Measurements from ENCODE around the gene CYFIP1. TPM values are rescaled to one million over a fixed set of nuclear protein-coding genes. Genes with fewer than 3 reads are reported as not detected.

The CYFIP1 gene
- total RNA-seq, 1 experiment from 2014 or later = 79.2 TPM

DNA sequence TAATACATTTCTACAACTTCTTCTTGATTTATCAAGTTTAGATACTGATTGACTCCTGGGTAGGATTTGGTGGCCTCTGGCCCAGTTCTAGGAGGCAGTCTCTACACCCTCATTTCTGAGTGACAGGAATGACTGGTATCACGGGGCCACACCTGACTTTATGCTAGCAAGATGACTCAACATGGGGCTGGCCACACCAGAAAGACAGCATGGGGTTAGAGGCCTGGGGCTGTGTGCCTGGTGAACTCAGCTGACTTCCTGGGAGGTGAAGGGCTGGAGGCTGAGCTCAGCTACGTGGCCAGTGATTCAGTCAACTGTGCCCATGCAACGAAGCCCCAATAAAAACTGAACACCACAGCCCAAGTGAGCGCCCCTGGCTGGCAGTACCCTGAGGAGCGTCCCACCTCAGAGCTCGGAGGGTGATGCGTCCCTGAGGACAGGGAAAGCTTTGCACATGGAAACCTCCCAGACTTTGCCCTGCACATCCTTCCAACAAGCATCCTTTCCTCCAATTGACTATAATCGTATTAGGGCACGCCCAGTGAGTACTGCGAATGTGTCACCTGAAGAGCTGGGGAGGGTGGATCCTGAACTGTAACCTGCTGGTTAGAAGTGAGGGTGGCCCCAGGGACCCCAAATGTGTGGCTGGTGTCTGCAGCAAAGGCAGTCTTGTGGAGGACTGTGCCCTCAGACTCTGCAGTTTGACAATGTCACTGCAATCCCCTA lies 84.5 kb downstream of the CYFIP1 start:
- CTCF ChIA-PET = no interaction called here

DNA sequence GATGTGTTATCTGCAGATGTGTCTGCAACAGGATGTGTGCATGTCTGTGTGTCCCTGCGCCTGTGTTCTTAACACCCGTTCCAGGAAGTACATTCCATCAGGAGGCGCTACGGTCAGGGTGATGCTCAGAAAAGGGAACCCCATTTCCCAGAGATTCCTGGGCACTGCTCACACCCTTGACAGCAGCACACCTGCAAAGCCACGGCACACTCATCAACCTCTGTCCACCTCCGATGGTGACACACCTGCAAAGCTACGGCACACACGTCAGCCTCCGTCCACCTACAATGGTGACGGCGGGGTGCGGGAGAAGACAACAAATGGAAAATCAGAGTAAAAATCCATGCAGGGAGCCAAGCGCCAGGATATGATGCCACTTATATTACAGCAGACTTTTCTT lies 86.3 kb downstream of the CYFIP1 start:
- Mint-ChIP-seq H3K36me3 (peaks cover 17% of the 10 kb centered on the region), H3K4me1 (no peaks in the 10 kb centered on the region), H3K9me3 (no peaks in the 10 kb centered on the region), H3K27me3 (ENCODE audit: low read depth) (no peaks in the 10 kb centered on the region), H3K4me3 (no peak overlapping the region), H3K27ac (no peak overlapping the region)
- ATAC-seq = no peak
- TF ChIP-seq, protein P1, sequence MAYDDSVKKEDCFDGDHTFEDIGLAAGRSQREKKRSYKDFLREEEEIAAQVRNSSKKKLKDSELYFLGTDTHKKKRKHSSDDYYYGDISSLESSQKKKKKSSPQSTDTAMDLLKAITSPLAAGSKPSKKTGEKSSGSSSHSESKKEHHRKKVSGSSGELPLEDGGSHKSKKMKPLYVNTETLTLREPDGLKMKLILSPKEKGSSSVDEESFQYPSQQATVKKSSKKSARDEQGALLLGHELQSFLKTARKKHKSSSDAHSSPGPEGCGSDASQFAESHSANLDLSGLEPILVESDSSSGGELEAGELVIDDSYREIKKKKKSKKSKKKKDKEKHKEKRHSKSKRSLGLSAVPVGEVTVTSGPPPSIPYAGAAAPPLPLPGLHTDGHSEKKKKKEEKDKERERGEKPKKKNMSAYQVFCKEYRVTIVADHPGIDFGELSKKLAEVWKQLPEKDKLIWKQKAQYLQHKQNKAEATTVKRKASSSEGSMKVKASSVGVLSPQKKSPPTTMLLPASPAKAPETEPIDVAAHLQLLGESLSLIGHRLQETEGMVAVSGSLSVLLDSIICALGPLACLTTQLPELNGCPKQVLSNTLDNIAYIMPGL (CRISPR knock-in tag; IDR thresholded peaks at IDR 0.05) = no peak
- TF ChIP-seq ELF4 (CRISPR knock-in tag; IDR thresholded peaks at IDR 0.05; ENCODE audit: low read depth) = no peak
- ChIA-PET POLR2A (no interaction called here), CTCF (no interaction called here)
- DNase-seq (ENCODE audit: low spot score) = no peak

More for the DNA sequence above, 84.5 kb downstream of the CYFIP1 start:
- H3K4me1 Mint-ChIP-seq = no peaks in the 10 kb centered on the region
- POLR2A ChIA-PET = no interaction called here
- no peak for TF ChIP-seq ETV6 (CRISPR knock-in tag; IDR thresholded peaks at IDR 0.05)
- no peak for TF ChIP-seq TEAD4 (CRISPR knock-in tag; IDR thresholded peaks at IDR 0.05)
- TF ChIP-seq USF1 (CRISPR knock-in tag; IDR thresholded peaks at IDR 0.05) = no peak
- no peak for TF ChIP-seq NFATC4 (CRISPR knock-in tag; IDR thresholded peaks at IDR 0.05)
- TF ChIP-seq CDX4 (CRISPR knock-in tag; IDR thresholded peaks at IDR 0.05; ENCODE audit: borderline replicate concordance) = no peak
- H3K27ac Mint-ChIP-seq = no peak overlapping the region
- ATAC-seq (no peak), DNase-seq (ENCODE audit: low spot score) (no peak)
- no peak overlapping the region for H3K4me3 Mint-ChIP-seq
- H3K27me3 Mint-ChIP-seq (ENCODE audit: low read depth) = no peaks in the 10 kb centered on the region
- H3K9me3 Mint-ChIP-seq = peaks cover 8% of the 10 kb centered on the region
- H3K36me3 Mint-ChIP-seq = peaks cover 30% of the 10 kb centered on the region

GRCh38 chr15:22893081-22893480 lies 87.1 kb downstream of the CYFIP1 start:
- Mint-ChIP-seq H3K27me3 (ENCODE audit: low read depth) (no peaks in the 10 kb centered on the region), H3K4me1 (no peaks in the 10 kb centered on the region), H3K4me3 (no peak overlapping the region), H3K9me3 (no peaks in the 10 kb centered on the region), H3K36me3 (peaks cover 17% of the 10 kb centered on the region; the same call in 1 of the 2 replicates), H3K27ac (no peak overlapping the region)
- DNase-seq (ENCODE audit: low spot score) (no peak), ATAC-seq (no peak)
- CTCF ChIA-PET = interaction anchor here (0.5 kb wide), 1 partner anchor 14 kb away, joined by 3 read pairs; no protein-coding TSS in a partner anchor
- POLR2A ChIA-PET = no interaction called here
- TF ChIP-seq, protein P2, sequence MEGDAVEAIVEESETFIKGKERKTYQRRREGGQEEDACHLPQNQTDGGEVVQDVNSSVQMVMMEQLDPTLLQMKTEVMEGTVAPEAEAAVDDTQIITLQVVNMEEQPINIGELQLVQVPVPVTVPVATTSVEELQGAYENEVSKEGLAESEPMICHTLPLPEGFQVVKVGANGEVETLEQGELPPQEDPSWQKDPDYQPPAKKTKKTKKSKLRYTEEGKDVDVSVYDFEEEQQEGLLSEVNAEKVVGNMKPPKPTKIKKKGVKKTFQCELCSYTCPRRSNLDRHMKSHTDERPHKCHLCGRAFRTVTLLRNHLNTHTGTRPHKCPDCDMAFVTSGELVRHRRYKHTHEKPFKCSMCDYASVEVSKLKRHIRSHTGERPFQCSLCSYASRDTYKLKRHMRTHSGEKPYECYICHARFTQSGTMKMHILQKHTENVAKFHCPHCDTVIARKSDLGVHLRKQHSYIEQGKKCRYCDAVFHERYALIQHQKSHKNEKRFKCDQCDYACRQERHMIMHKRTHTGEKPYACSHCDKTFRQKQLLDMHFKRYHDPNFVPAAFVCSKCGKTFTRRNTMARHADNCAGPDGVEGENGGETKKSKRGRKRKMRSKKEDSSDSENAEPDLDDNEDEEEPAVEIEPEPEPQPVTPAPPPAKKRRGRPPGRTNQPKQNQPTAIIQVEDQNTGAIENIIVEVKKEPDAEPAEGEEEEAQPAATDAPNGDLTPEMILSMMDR (IDR thresholded peaks at IDR 0.05) = no peak
- no peak for TF ChIP-seq FOXJ3 (CRISPR knock-in tag; IDR thresholded peaks at IDR 0.05; ENCODE audit: borderline replicate concordance)
- TF ChIP-seq SMAD3 (CRISPR knock-in tag; IDR thresholded peaks at IDR 0.05; ENCODE audit: borderline replicate concordance) = no peak
- no peak for TF ChIP-seq OVOL2 (CRISPR knock-in tag; IDR thresholded peaks at IDR 0.05; ENCODE audit: borderline replicate concordance)
- no peak for TF ChIP-seq ATF3 (CRISPR knock-in tag; conservative IDR thresholded peaks at IDR 0.05)
- TF ChIP-seq ZNF263 (CRISPR knock-in tag; IDR thresholded peaks at IDR 0.05; ENCODE audit: low read depth) = no peak
- TF ChIP-seq ZNF232 (CRISPR knock-in tag; IDR thresholded peaks at IDR 0.05) = no peak
- no peak for TF ChIP-seq NR2C2 (CRISPR knock-in tag; IDR thresholded peaks at IDR 0.05)
- TF ChIP-seq, protein P3, sequence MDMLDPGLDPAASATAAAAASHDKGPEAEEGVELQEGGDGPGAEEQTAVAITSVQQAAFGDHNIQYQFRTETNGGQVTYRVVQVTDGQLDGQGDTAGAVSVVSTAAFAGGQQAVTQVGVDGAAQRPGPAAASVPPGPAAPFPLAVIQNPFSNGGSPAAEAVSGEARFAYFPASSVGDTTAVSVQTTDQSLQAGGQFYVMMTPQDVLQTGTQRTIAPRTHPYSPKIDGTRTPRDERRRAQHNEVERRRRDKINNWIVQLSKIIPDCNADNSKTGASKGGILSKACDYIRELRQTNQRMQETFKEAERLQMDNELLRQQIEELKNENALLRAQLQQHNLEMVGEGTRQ (CRISPR knock-in tag; IDR thresholded peaks at IDR 0.05) = no peak
- no peak for TF ChIP-seq ZBTB43 (CRISPR knock-in tag; IDR thresholded peaks at IDR 0.05)
- no peak for TF ChIP-seq USF1 (CRISPR knock-in tag; IDR thresholded peaks at IDR 0.05)
- TF ChIP-seq, protein P4, sequence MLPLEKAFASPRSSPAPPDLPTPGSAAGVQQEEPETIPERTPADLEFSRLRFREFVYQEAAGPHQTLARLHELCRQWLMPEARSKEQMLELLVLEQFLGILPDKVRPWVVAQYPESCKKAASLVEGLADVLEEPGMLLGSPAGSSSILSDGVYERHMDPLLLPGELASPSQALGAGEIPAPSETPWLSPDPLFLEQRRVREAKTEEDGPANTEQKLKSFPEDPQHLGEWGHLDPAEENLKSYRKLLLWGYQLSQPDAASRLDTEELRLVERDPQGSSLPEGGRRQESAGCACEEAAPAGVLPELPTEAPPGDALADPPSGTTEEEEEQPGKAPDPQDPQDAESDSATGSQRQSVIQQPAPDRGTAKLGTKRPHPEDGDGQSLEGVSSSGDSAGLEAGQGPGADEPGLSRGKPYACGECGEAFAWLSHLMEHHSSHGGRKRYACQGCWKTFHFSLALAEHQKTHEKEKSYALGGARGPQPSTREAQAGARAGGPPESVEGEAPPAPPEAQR (CRISPR knock-in tag; IDR thresholded peaks at IDR 0.05) = no peak
- TF ChIP-seq, protein P5, sequence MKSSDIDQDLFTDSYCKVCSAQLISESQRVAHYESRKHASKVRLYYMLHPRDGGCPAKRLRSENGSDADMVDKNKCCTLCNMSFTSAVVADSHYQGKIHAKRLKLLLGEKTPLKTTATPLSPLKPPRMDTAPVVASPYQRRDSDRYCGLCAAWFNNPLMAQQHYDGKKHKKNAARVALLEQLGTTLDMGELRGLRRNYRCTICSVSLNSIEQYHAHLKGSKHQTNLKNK (CRISPR knock-in tag; IDR thresholded peaks at IDR 0.05) = no peak

Measured in WTC11 (cell line).